Small intestine (tissue), 16 donors: ENCODE results near the gene ADAMTS16. TPM values are rescaled to one million over a fixed set of nuclear protein-coding genes. Genes with fewer than 3 reads are reported as not detected.

Experiments
- DNase-seq, 2 donors: peaks; one replicate each; pipeline versions ENCODE4 v3.0.0 to v3.0.0-alpha.2; 2013
- FAIRE-seq: peaks from 2 replicates; lab custom pipeline; 2012; peaks lifted over from hg19 to GRCh38; lab: Jason Lieb, UNC
- H3K27ac ChIP-seq, 3 donors: one replicate each; pipeline ENCODE4 v1.5.1; 2013; ENCODE audit warnings: low read length in 2 of 3, mild to moderate bottlenecking in 2 of 3, control low read depth in 1 of 3, inconsistent platforms in 1 of 3, low read depth in 1 of 3, moderate library complexity in 1 of 3
- H3K27me3 ChIP-seq, 3 donors: one replicate each; pipeline ENCODE4 v1.6.1; 2013; ENCODE audit warnings: low read length in 3 of 3, inconsistent platforms in 1 of 3; ENCODE audit not compliant: control insufficient read depth in 3 of 3, insufficient read depth in 3 of 3
- H3K36me3 ChIP-seq, 3 donors: one replicate each; pipeline ENCODE4 v1.6.1; 2013; ENCODE audit warnings: low read length in 3 of 3, inconsistent platforms in 1 of 3, low read depth in 1 of 3, mild to moderate bottlenecking in 1 of 3, moderate library complexity in 1 of 3; ENCODE audit not compliant: control insufficient read depth in 3 of 3, insufficient read depth in 2 of 3
- H3K4me1 ChIP-seq, 3 donors: one replicate each; pipeline ENCODE4 v1.6.1; 2013; ENCODE audit warnings: low read length in 2 of 3, inconsistent platforms in 1 of 3, low read depth in 1 of 3, mild to moderate bottlenecking in 1 of 3, moderate library complexity in 1 of 3; ENCODE audit not compliant: control insufficient read depth in 3 of 3, insufficient read depth in 2 of 3
- H3K4me3 ChIP-seq, 3 donors: one replicate each; pipeline ENCODE4 v1.5.1; 2013; ENCODE audit warnings: low read length in 3 of 3, control low read depth in 1 of 3, inconsistent platforms in 1 of 3, low read depth in 1 of 3, mild to moderate bottlenecking in 1 of 3, moderate library complexity in 1 of 3
- H3K9me3 ChIP-seq, 2 donors: one replicate each; pipeline ENCODE4 v1.6.1; 2013; ENCODE audit warnings: low read depth in 1 of 2, low read length in 1 of 2; ENCODE audit not compliant: control insufficient read depth in 2 of 2, insufficient read depth in 1 of 2
- WGBS, 3 donors: extraction: QIAGEN DNeasy Blood & Tissue Kit; methylation state at CpG; one replicate each; pipeline ENCODE4 v1.1.7; 2013; 5-methylcytosine and 5-hydroxymethylcytosine counted together
- long read RNA-seq, 10 donors: transcript quantifications; one replicate each; lab custom pipeline, GENCODE V29; 2026
- polyA plus RNA-seq, 4 donors: library from polyadenylated mRNA; stranded (reverse) in 3 of 4; unstranded in 1 of 4; fragments of 200-250 nt in 3 of 4; fragments of 120-200 nt in 1 of 4; gene quantifications; one replicate each; pipeline versions ENCODE4 v1.2.1 to v1.2.3, GENCODE V29; 2013
- donor health status: healthy with polysubstance abuse.
- donor health status: control.
- donor health status: control.
- donor health status: Bipolar disorder and iron deficiency.
- donor health status: healthy.

Gene ADAMTS16
- polyA plus RNA-seq, result under 1 TPM in 2 of 4 donors, not detected in 2; 0.06 to 0.66 TPM
- long read RNA-seq, donor 1, result 0 reads
- long read RNA-seq, donor 2, result 0 reads
- long read RNA-seq, donor 3, result 0 reads
- long read RNA-seq, donor 4, result 0 reads
- long read RNA-seq, donor 5, result 0 reads
- long read RNA-seq, donor 6, result 0 reads
- long read RNA-seq, donor 7, result 0 reads
- long read RNA-seq, donor 8, result 0 reads
- long read RNA-seq, donor 9, partial matches to known transcripts, result 0 of 1 reads
- long read RNA-seq, donor 9, other reads (novel, unspliced or antisense), result 0 of 1 reads
- long read RNA-seq, donor 10, result 0 reads

GRCh38 chr5:5139777-5140478, at the start of gene ADAMTS16:
Gene ADAMTS16, plus strand, starts transcription at chr5:5140330. Its CDS starts 138 bp downstream, at chr5:5140468.
- H3K36me3 ChIP-seq, result no peaks in the 10 kb centered on the region
- peaks cover 8 to 19% (median 15%) of the 10 kb centered on the region in 3 donors for H3K27me3 ChIP-seq
- DNase-seq (peak in 1 of 2 donors; percentile 10), FAIRE-seq (no peak)
- no peak within 1 kb of the TSS for H3K27ac ChIP-seq
- peak within 1 kb of the TSS in 2 of 3 donors; percentile 6 to 26 for H3K4me3 ChIP-seq
- no peaks in the 10 kb centered on the region for H3K4me1 ChIP-seq
- WGBS, 3 donors, result 1 to 5% (median 2%) methylated on average over 53 to 76 of the region's 76 CpGs
- no peaks in the 10 kb centered on the region for H3K9me3 ChIP-seq

GRCh38 chr5:5092149-5092548, 48.0 kb upstream of the ADAMTS16 start:
- 2 to 50% (median 23%) methylated on average over 1 of the region's 1 CpG for WGBS, 3 donors
- Histone ChIP-seq H3K27ac (no peak overlapping the region), H3K27me3 (peaks cover 0 to 2% (median 0%) of the 10 kb centered on the region in 3 donors), H3K9me3 (no peaks in the 10 kb centered on the region), H3K4me3 (no peak overlapping the region), H3K4me1 (no peaks in the 10 kb centered on the region), H3K36me3 (no peaks in the 10 kb centered on the region)
- FAIRE-seq (no peak), DNase-seq (no peak)

- DNase-seq, result no peak
- peaks cover 0 to 1% (median 0%) of the 10 kb centered on the region in 3 donors for H3K27me3 ChIP-seq
- WGBS, 3 donors, result 72 to 78% (median 72%) methylated on average over 4 of the region's 4 CpGs
- no peak for FAIRE-seq
- H3K4me1 ChIP-seq, result no peaks in the 10 kb centered on the region
- no peak overlapping the region for H3K27ac ChIP-seq
- H3K36me3 ChIP-seq, result no peaks in the 10 kb centered on the region
- no peaks in the 10 kb centered on the region for H3K9me3 ChIP-seq
- no peak overlapping the region for H3K4me3 ChIP-seq
Observed at GRCh38 chr5:5100635-5101034, 39.5 kb upstream of the ADAMTS16 start.

- no peak for DNase-seq
- no peak for FAIRE-seq
- no peaks in the 10 kb centered on the region for H3K4me1 ChIP-seq
- WGBS, 3 donors, result 62 to 69% (median 63%) methylated on average over 2 of the region's 2 CpGs
- no peak overlapping the region for H3K4me3 ChIP-seq
- peaks cover 0 to 1% (median 0%) of the 10 kb centered on the region in 3 donors for H3K27me3 ChIP-seq
- no peaks in the 10 kb centered on the region for H3K36me3 ChIP-seq
- no peaks in the 10 kb centered on the region for H3K9me3 ChIP-seq
- no peak overlapping the region for H3K27ac ChIP-seq
Observed at GRCh38 chr5:5101676-5102075, 38.5 kb upstream of the ADAMTS16 start.

GRCh38 chr5:5103245-5103644, 36.9 kb upstream of the ADAMTS16 start:
- FAIRE-seq (no peak), DNase-seq (no peak)
- Histone ChIP-seq H3K4me3 (no peak overlapping the region), H3K27me3 (peaks cover 0 to 1% (median 0%) of the 10 kb centered on the region in 3 donors), H3K27ac (no peak overlapping the region), H3K36me3 (no peaks in the 10 kb centered on the region), H3K4me1 (no peaks in the 10 kb centered on the region), H3K9me3 (no peaks in the 10 kb centered on the region)
- 50 to 78% (median 76%) methylated on average over 4 of the region's 4 CpGs for WGBS, 3 donors

GRCh38 chr5:5104550-5104949, 35.6 kb upstream of the ADAMTS16 start:
- Histone ChIP-seq H3K27me3 (peaks cover 0 to 1% (median 0%) of the 10 kb centered on the region in 3 donors), H3K9me3 (no peaks in the 10 kb centered on the region), H3K4me1 (no peaks in the 10 kb centered on the region), H3K36me3 (no peaks in the 10 kb centered on the region), H3K27ac (no peak overlapping the region), H3K4me3 (no peak overlapping the region)
- WGBS, 3 donors, result 56 to 74% (median 69%) methylated on average over 1 of the region's 1 CpG
- DNase-seq (no peak), FAIRE-seq (no peak)

GRCh38 chr5:5105531-5105930, 34.6 kb upstream of the ADAMTS16 start:
- WGBS, 3 donors, result 17 to 60% (median 18%) methylated on average over 1 of the region's 1 CpG
- H3K9me3 ChIP-seq, result no peaks in the 10 kb centered on the region
- no peaks in the 10 kb centered on the region for H3K36me3 ChIP-seq
- H3K4me1 ChIP-seq, result no peaks in the 10 kb centered on the region
- no peak overlapping the region for H3K27ac ChIP-seq
- no peak for FAIRE-seq
- no peak overlapping the region for H3K4me3 ChIP-seq
- H3K27me3 ChIP-seq, result peaks cover 0 to 1% (median 0%) of the 10 kb centered on the region in 3 donors
- no peak for DNase-seq

GRCh38 chr5:5116956-5117355, 23.2 kb upstream of the ADAMTS16 start:
- no peak overlapping the region for H3K27ac ChIP-seq
- no peaks in the 10 kb centered on the region for H3K27me3 ChIP-seq
- FAIRE-seq (no peak), DNase-seq (no peak)
- H3K4me1 ChIP-seq, result no peaks in the 10 kb centered on the region
- no peaks in the 10 kb centered on the region for H3K9me3 ChIP-seq
- H3K4me3 ChIP-seq, result no peak overlapping the region
- no peaks in the 10 kb centered on the region for H3K36me3 ChIP-seq
